K562 (cell line): ENCODE data around the gene NOP16. TPM values are rescaled to one million over a fixed set of nuclear protein-coding genes. Genes with fewer than 3 reads are reported as not detected.

Source experiments
- ATAC-seq: fragments of 200-7000 bp; cut with Tn5 transposase; 3 replicates; pipeline ENCODE4 v1.9.1; 2020; ENCODE audit warnings: moderate library complexity
- BruUV-seq: library from RNA; stranded (reverse); fragments of 400-500 nt; replicated peaks from 2 replicates; lab custom pipeline; 2021; lab: Mats Ljungman, UMichigan
- CTCF ChIA-PET: fragments of 300-600 bp; formaldehyde crosslinking; extraction: SDS; loops from one replicate; lab custom pipeline; 2021; ENCODE audit warnings: low intra/inter-chr PET ratio; lab: Yijun Ruan, JAX
- POLR2A ChIA-PET: fragments of 300-600, 350-650 bp; sonication (Branson Sonifier 250); formaldehyde crosslinking; extraction: SDS; loops from one replicate; lab custom pipeline; 2021; ENCODE audit warnings: antibody characterized with exemption, inconsistent platforms; lab: Yijun Ruan, JAX
- DNase-seq, 4 experiments: peaks; one replicate each; pipeline versions ENCODE4 v3.0.0 to v3.0.0-alpha.2; 2011 to 2018; ENCODE audit warnings: low spot score in 3 of 4, mixed read lengths in 3 of 4; ENCODE audit errors: extremely low read depth in 1 of 4
- FAIRE-seq: peaks from 2 replicates; lab custom pipeline; 2011; peaks lifted over from hg19 to GRCh38; lab: Jason Lieb, UNC
- H2AFZ ChIP-seq: 2 replicates; pipeline ENCODE4 v1.6.0; 2011; ENCODE audit warnings: low read depth, low read length, control low read depth, inconsistent platforms
- H3K27ac ChIP-seq: fragments of 200-600 bp; 3 replicates; pipeline ENCODE4 v1.8.0; 2011; ENCODE audit warnings: low read depth, mild to moderate bottlenecking, control low read depth, inconsistent platforms, low read length, moderate library complexity, mixed read lengths; ENCODE audit errors: extremely low read depth
- H3K27me3 ChIP-seq, 2 experiments: fragments of 300-600 bp in 1 of 2; 2 replicates in 1 of 2; 3 replicates in 1 of 2; pipeline versions ENCODE4 v1.6.0 to v1.8.0; 2011; ENCODE audit warnings: inconsistent platforms in 2 of 2, low read length in 2 of 2, mild to moderate bottlenecking in 1 of 2, mixed read lengths in 1 of 2, moderate library complexity in 1 of 2; ENCODE audit not compliant: control insufficient read depth in 2 of 2, insufficient read depth in 2 of 2
- H3K36me3 ChIP-seq: fragments of 300-600 bp; 3 replicates; pipeline ENCODE4 v1.8.0; 2011; ENCODE audit warnings: mild to moderate bottlenecking, low read length, inconsistent platforms; ENCODE audit not compliant: control insufficient read depth, insufficient read depth
- H3K4me1 ChIP-seq, 2 experiments: fragments of 200-600 bp in 1 of 2; replicated peaks in 1 of 2; 2 replicates in 1 of 2; 3 replicates in 1 of 2; pipeline versions ENCODE4 v1.5.1 to v1.8.0; 2011; ENCODE audit warnings: inconsistent platforms in 2 of 2, low read length in 2 of 2, mild to moderate bottlenecking in 1 of 2, mixed read lengths in 1 of 2, moderate library complexity in 1 of 2; ENCODE audit not compliant: control insufficient read depth in 2 of 2, insufficient read depth in 2 of 2
- H3K4me2 ChIP-seq: 2 replicates; pipeline ENCODE4 v1.6.1; 2011; ENCODE audit warnings: low read length, control low read depth, inconsistent platforms, mixed read lengths; ENCODE audit not compliant: insufficient read depth
- H3K4me3 ChIP-seq: fragments of 200-600 bp; sonication (generic), shearing (Covaris generic); 2 replicates; pipeline ENCODE4 v1.5.1; 2016; ENCODE audit warnings: control low read depth, inconsistent platforms
- H3K79me2 ChIP-seq: fragments of 200-600 bp; 3 replicates; pipeline ENCODE4 v1.8.0; 2011; ENCODE audit warnings: low read length, inconsistent platforms; ENCODE audit not compliant: control insufficient read depth, insufficient read depth
- H3K9ac ChIP-seq, 2 experiments: 2 replicates each; pipeline versions ENCODE4 v1.6.0 to v1.6.1; 2011; ENCODE audit warnings: low read depth in 2 of 2, low read length in 2 of 2, control low read depth in 1 of 2, inconsistent platforms in 1 of 2, mild to moderate bottlenecking in 1 of 2, mixed read lengths in 1 of 2; ENCODE audit not compliant: insufficient read depth in 1 of 2
- H3K9me1 ChIP-seq: one replicate; pipeline ENCODE4 v1.6.0; 2011; ENCODE audit warnings: inconsistent platforms, mild to moderate bottlenecking, low read length, moderate library complexity; ENCODE audit not compliant: control insufficient read depth, insufficient read depth
- H3K9me3 ChIP-seq: replicated peaks from 2 replicates; pipeline ENCODE4 v1.5.1; 2011; ENCODE audit warnings: low read depth, low read length, inconsistent platforms; ENCODE audit not compliant: control insufficient read depth, insufficient read depth
- H4K20me1 ChIP-seq: replicated peaks from 2 replicates; pipeline ENCODE4 v1.6.1; 2011; ENCODE audit warnings: low read length, inconsistent platforms, mixed read lengths; ENCODE audit not compliant: control insufficient read depth, insufficient read depth
- CBX3 ChIP-seq, 2 experiments: IDR thresholded peaks; 1 replicate in 1 of 2; 2 replicates in 1 of 2; pipeline ENCODE4 v1.6.1; 2012; ENCODE audit warnings: inconsistent platforms in 2 of 2, low read length in 2 of 2, borderline replicate concordance in 1 of 2, control low read depth in 1 of 2
- CCNT2 ChIP-seq: IDR thresholded peaks from 2 replicates; pipeline ENCODE4 v1.6.1; 2011; ENCODE audit warnings: borderline replicate concordance, low read depth, mild to moderate bottlenecking, moderate library complexity, mixed read lengths, low read length; ENCODE audit not compliant: insufficient read length; ENCODE audit errors: extremely low read depth
- CHD4 ChIP-seq: fragments of 200-600 bp; sonication (generic); IDR thresholded peaks from 3 replicates; pipeline ENCODE4 v1.6.1; 2012; ENCODE audit warnings: low read depth, mild to moderate bottlenecking, mixed read lengths, low read length, inconsistent platforms; ENCODE audit not compliant: insufficient read depth, insufficient replicate concordance, poor library complexity, severe bottlenecking
- DDX20 ChIP-seq: fragments of 450-650 bp; IDR thresholded peaks from 2 replicates; pipeline ENCODE4 v1.6.1; 2016; ENCODE audit warnings: missing genetic modification characterization, low read depth, mild to moderate bottlenecking, missing compliant biosample characterization, moderate library complexity
- FOXJ2 ChIP-seq: fragments of 200-800 bp; sonication (Bioruptor generic); IDR thresholded peaks from 2 replicates; pipeline ENCODE4 v1.6.1; 2016; ENCODE audit warnings: missing genetic modification characterization, missing compliant biosample characterization
- KLF16 ChIP-seq: IDR thresholded peaks from 2 replicates; pipeline ENCODE4 v1.6.1; 2016; ENCODE audit warnings: antibody characterized with exemption
- NR2F6 ChIP-seq: fragments of 450-650 bp; formaldehyde crosslinking; IDR thresholded peaks from 2 replicates; pipeline ENCODE4 v1.4.0; 2020; ENCODE audit warnings: mild to moderate bottlenecking
- PHF8 ChIP-seq: fragments of 200-600 bp; sonication (generic); IDR thresholded peaks from 2 replicates; pipeline ENCODE4 v1.6.1; 2012; ENCODE audit warnings: mixed run types, mild to moderate bottlenecking, inconsistent platforms, low read length, moderate library complexity, borderline replicate concordance
- POLR2AphosphoS2 ChIP-seq: IDR thresholded peaks from 2 replicates; pipeline ENCODE4 v1.6.1; 2012; ENCODE audit warnings: low read length, improper control_type of control experiment
- RCOR1 ChIP-seq, 2 experiments: IDR thresholded peaks; 2 replicates each; pipeline ENCODE4 v1.6.1; 2012; ENCODE audit warnings: low read depth in 2 of 2, low read length in 2 of 2, borderline replicate concordance in 1 of 2, improper control_type of control experiment in 1 of 2
- TCF15 ChIP-seq: fragments of 250-450 bp; sonication (Bioruptor Pico); IDR thresholded peaks from 2 replicates; pipeline ENCODE4 v1.8.0; 2022; ENCODE audit warnings: moderate library complexity, mild to moderate bottlenecking, inconsistent platforms
- TCF7L2 ChIP-seq: fragments of 150-350 bp; IDR thresholded peaks from 2 replicates; pipeline ENCODE4 v1.6.1; 2016; ENCODE audit warnings: low read depth, mild to moderate bottlenecking, low read length, moderate library complexity
- ZNF347 ChIP-seq: fragments of 450-650 bp; formaldehyde crosslinking; IDR thresholded peaks from 2 replicates; pipeline ENCODE4 v1.4.0; 2020; ENCODE audit warnings: low read depth, mild to moderate bottlenecking, moderate library complexity
- ZNF561 ChIP-seq: fragments of 450-650 bp; formaldehyde crosslinking; conservative IDR thresholded peaks from 2 replicates; pipeline ENCODE4 v1.4.0; 2020; ENCODE audit warnings: mild to moderate bottlenecking, moderate library complexity
- WGBS: fragments of 100-300 bp; shearing (Covaris generic); methylation state at CpG from one replicate; pipeline ENCODE4 v1.1.6; 2016; ENCODE audit warnings: low coverage, mixed read lengths; ENCODE audit not compliant: insufficient coverage; ENCODE audit errors: missing lambda C conversion rate; 5-methylcytosine and 5-hydroxymethylcytosine counted together
- in situ Hi-C: fragments of 300-500 bp; cut with MboI; formaldehyde crosslinking; loops from 4 replicates; pipeline ENCODE4 v1.15.0; 2018; ENCODE audit warnings: inconsistent platforms, mixed read lengths
- intact Hi-C: fragments of 100-400 bp; cut with micrococcal nuclease; formaldehyde crosslinking; loops from 2 replicates; pipeline ENCODE4 v1.14.2; 2022
- polyA plus RNA-seq, 8 experiments: library from polyadenylated mRNA; depleted of rRNA in 4 of 8; stranded (reverse) in 5 of 8; unstranded in 3 of 8; fragments of >200 nt; fragmentation: Nextera tagmentation in 2 of 8; fragmentation: Illumina TruSeq in 1 of 8; extraction: Ambion mirVana in 2 of 8; extraction: Trizol in 1 of 8; gene quantifications; 2 replicates each; pipeline versions ENCODE4 v1.2.1 to v1.2.3, GENCODE V29; 2011 to 2014; ENCODE audit warnings: inconsistent platforms in 1 of 8, missing spikeins in 1 of 8
- total RNA-seq, 7 experiments: library from RNA; depleted of rRNA in 6 of 7; stranded (reverse); fragments of >200 nt in 6 of 7; fragmentation: Illumina TruSeq in 2 of 7; extraction: Trizol in 2 of 7; gene quantifications; 2 replicates each; pipeline versions ENCODE4 v1.2.1 to v1.2.3, GENCODE V29; 2011 to 2021; ENCODE audit warnings: low replicate concordance in 1 of 7
- TF ChIP-seq, protein P1 (sequence below): sonication (generic); formaldehyde crosslinking; IDR thresholded peaks from 2 replicates; pipeline ENCODE4 v1.8.0; 2022; ENCODE audit warnings: missing genetic modification reagents, mild to moderate bottlenecking, borderline replicate concordance
- TF ChIP-seq, protein P2 (sequence below): fragments of 450-650 bp; formaldehyde crosslinking; IDR thresholded peaks from 2 replicates; pipeline ENCODE4 v1.4.0; 2020; ENCODE audit warnings: mild to moderate bottlenecking, moderate library complexity

NOP16 gene
- total and polyA plus RNA-seq, 9 of the 15 experiments (the other 6 are each of a cell fraction or from before 2014, with no cell fraction given), result 92.5 to 342 (median 148) TPM

- BruUV-seq, result no TSS peak
- intact Hi-C loops, result loop anchor here (5.0 to 10.0 kb wide), 2 partner anchors 69 to 202 kb away; no protein-coding TSS in a partner anchor
- Histone ChIP-seq H3K4me2 (peak overlapping the region; percentile 79), H3K9me1 (peaks cover 4% of the 10 kb centered on the region), H3K9me3 (peaks cover 3% of the 10 kb centered on the region), H3K27ac (peak overlapping the region; percentile 83), H3K4me1 (peaks cover 12 to 17% of the 10 kb centered on the region in 2 experiments; a peak in 4 of 5 replicates), H3K79me2 (peaks cover 21% of the 10 kb centered on the region), H4K20me1 (peaks cover 5% of the 10 kb centered on the region; the same call in 1 of the 2 replicates), H3K36me3 (peaks cover 9% of the 10 kb centered on the region; the same call in 1 of the 3 replicates), H3K4me3 (peak overlapping the region; percentile 89), H2AFZ (peak overlapping the region; percentile 93), H3K27me3 (no peaks in the 10 kb centered on the region), H3K9ac (peak overlapping the region; percentile 71 to 91)
- ChIA-PET CTCF (interaction anchor here (1.3 to 1.6 kb wide), 2 partner anchors 128 to 196 kb away, joined by 4 to 7 read pairs; no protein-coding TSS in a partner anchor), POLR2A (interaction anchor here (0.6 to 1.7 kb wide), 5 partner anchors 8 to 128 kb away, joined by 3 to 7 read pairs (median 4); partner anchors contain the start of gene KIAA1191)
- in situ Hi-C loops, result no loop called here
- peak in 1 of 4 experiments; percentile 9 for DNase-seq
- FAIRE-seq, result no peak
- ATAC-seq, result no peak
- WGBS, result 61% methylated on average over 11 of the region's 13 CpGs
- TF ChIP-seq POLR2AphosphoS2 (no peak), KLF16 (no peak), NR2F6 (CRISPR knock-in tag) (no peak), CCNT2 (no peak), TCF15 (CRISPR knock-in tag) (no peak), ZNF561 (CRISPR knock-in tag) (no peak), PHF8 (no peak), ZNF347 (no peak), TCF7L2 (no peak), CBX3 (IDR thresholded peaks at IDR 0.05; ENCODE audit: borderline replicate concordance in 1 of 2, low read length in 2 of 2) (peak in 1 of 2 experiments; percentile 81; a peak in 2 of 3 replicates), FOXJ2 (tag) (no peak), CHD4 (peak; percentile 88), RCOR1 (IDR thresholded peaks at IDR 0.05; ENCODE audit: borderline replicate concordance in 1 of 2, low read depth in 2 of 2, low read length in 2 of 2) (peak in 1 of 2 experiments; percentile 90; a peak in 3 of 4 replicates), DDX20 (tag) (no peak)
- TF ChIP-seq, protein P1, sequence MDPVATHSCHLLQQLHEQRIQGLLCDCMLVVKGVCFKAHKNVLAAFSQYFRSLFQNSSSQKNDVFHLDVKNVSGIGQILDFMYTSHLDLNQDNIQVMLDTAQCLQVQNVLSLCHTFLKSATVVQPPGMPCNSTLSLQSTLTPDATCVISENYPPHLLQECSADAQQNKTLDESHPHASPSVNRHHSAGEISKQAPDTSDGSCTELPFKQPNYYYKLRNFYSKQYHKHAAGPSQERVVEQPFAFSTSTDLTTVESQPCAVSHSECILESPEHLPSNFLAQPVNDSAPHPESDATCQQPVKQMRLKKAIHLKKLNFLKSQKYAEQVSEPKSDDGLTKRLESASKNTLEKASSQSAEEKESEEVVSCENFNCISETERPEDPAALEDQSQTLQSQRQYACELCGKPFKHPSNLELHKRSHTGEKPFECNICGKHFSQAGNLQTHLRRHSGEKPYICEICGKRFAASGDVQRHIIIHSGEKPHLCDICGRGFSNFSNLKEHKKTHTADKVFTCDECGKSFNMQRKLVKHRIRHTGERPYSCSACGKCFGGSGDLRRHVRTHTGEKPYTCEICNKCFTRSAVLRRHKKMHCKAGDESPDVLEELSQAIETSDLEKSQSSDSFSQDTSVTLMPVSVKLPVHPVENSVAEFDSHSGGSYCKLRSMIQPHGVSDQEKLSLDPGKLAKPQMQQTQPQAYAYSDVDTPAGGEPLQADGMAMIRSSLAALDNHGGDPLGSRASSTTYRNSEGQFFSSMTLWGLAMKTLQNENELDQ (CRISPR knock-in tag), result no peak
- TF ChIP-seq, protein P2, sequence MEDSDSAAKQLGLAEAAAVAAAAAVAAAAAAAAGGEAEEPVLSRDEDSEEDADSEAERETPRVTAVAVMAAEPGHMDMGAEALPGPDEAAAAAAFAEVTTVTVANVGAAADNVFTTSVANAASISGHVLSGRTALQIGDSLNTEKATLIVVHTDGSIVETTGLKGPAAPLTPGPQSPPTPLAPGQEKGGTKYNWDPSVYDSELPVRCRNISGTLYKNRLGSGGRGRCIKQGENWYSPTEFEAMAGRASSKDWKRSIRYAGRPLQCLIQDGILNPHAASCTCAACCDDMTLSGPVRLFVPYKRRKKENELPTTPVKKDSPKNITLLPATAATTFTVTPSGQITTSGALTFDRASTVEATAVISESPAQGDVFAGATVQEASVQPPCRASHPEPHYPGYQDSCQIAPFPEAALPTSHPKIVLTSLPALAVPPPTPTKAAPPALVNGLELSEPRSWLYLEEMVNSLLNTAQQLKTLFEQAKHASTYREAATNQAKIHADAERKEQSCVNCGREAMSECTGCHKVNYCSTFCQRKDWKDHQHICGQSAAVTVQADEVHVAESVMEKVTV (CRISPR knock-in tag), result no peak
Observed at GRCh38 chr5:176415240-176415951, 27.0 kb upstream of the NOP16 start.
